Activated CD8-positive, alpha-beta memory T cell treated with anti-CD3 and anti-CD28 coated beads for 48 hours (primary cell): Measurements from ENCODE around the gene SLC6A18.

Experiments
- DNase-seq, 3 experiments: peaks; one replicate each; pipeline ENCODE4 v3.0.0-alpha.2; 2020; ENCODE audit warnings: low read depth in 2 of 3, low spot score in 2 of 3

Gene SLC6A18, protein sequence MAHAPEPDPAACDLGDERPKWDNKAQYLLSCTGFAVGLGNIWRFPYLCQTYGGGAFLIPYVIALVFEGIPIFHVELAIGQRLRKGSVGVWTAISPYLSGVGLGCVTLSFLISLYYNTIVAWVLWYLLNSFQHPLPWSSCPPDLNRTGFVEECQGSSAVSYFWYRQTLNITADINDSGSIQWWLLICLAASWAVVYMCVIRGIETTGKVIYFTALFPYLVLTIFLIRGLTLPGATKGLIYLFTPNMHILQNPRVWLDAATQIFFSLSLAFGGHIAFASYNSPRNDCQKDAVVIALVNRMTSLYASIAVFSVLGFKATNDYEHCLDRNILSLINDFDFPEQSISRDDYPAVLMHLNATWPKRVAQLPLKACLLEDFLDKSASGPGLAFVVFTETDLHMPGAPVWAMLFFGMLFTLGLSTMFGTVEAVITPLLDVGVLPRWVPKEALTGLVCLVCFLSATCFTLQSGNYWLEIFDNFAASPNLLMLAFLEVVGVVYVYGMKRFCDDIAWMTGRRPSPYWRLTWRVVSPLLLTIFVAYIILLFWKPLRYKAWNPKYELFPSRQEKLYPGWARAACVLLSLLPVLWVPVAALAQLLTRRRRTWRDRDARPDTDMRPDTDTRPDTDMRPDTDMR

GRCh38 chr5:1225081-1225480 is at the start of gene SLC6A18:
TSS of gene SLC6A18 (plus strand) at chr5:1225381. CDS start at chr5:1225478, 97 bp downstream.
- DNase-seq: no peak

GRCh38 chr5:1175801-1176472 is 49.2 kb upstream of the SLC6A18 start:
- no peak for DNase-seq

DNA sequence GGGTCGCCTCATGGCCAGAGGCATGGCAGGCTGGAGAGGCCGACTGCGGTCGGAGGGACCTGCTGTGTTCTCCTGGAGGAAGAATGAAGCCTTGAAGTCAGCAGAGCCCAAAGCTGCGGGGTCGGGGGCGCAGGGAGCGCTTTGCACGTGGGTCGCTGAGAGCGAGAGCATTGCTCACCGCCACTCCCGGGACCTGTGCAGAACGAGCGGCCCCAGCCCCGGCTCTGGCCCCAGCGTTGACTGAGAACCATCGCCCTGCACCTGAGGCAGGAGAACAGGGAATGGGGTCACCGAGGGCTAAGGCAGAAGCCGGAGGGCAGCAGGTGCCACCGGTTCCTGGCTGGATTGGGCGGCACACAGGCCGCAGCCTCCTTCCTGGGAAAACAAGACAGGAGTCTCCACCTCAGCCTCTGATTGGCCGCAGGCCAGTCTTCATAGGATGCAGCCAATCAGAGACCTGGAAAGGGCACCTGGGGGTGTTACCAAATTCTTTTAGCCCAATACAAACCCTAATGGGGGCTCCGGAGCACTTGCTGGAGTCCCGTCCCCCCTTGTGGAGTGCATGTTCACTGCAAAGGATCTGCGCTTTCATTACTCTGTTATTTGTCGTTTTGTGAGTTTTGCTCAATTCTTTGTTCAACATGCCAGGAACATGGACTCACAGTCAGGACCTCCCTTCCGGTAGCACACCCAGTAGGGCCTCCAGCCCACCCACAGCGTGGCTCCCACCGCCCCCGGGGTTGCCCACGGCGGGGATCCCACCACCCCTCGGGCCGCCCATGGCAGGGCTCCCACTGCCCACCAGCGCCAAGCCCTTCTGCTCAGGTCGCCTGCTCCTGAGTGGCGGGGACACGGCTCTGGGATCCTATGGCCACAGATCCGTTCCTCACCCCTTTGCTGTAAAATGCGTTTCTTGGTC is 48.4 kb upstream of the SLC6A18 start:
- no peak for DNase-seq

DNA sequence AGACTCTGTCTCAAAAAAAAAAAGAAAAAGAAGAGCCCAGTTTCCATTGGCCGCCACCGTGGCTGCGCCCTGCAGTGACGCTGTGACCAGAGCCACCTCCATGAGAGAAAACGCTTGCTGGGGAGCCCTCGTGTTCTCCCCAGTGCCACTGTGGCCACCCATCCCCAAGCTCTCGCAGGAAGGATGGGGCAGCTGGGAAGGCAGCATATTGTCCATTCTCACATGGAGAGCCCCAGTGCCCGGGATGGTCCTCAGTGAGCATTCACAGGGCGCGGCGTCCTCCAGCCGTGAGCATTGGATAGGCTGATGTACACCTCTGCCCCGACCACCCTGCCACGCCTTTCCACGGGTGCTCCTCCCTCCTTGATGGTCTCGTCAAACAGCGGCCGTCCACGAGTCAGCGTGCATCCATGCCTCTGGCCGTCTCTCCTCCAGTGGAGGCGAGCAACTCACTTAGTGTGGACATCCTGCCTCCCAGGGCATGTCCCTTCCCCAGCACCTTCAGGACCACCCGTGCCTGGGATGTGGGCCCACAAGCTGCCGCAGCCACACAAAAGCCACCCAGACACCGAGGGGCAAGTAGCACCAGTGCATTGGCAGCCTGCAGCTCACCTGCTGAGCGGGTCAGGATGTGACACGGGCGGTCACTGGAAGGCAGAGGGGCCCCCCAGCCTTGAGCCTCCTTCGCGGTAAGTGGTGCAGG is 47.2 kb upstream of the SLC6A18 start:
- no peak for DNase-seq

GRCh38 chr5:1178529-1179382 is 46.4 kb upstream of the SLC6A18 start:
- DNase-seq: no peak

GRCh38 chr5:1179383-1179715 is 45.8 kb upstream of the SLC6A18 start:
- DNase-seq: no peak

DNA sequence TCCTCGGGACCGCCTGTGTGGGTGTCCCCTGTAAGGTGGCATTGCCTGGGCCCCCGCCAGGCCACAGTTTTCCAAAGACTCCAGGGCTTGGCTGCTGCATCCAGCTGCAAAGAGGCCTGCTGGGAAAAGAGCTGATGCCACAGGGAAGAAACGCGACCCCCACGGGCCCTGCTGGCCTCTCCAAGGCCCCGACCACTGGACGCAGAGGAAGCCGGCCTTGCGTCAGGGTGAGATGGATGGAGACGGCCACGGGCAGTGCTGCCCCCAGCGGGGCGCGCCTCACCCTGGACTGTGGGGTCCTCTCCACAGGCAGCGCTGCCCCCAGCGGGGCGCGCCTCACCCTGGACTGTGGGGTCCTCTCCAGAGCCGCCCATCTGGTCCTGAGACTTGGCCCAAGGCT is 45.1 kb upstream of the SLC6A18 start:
- DNase-seq: no peak

DNA sequence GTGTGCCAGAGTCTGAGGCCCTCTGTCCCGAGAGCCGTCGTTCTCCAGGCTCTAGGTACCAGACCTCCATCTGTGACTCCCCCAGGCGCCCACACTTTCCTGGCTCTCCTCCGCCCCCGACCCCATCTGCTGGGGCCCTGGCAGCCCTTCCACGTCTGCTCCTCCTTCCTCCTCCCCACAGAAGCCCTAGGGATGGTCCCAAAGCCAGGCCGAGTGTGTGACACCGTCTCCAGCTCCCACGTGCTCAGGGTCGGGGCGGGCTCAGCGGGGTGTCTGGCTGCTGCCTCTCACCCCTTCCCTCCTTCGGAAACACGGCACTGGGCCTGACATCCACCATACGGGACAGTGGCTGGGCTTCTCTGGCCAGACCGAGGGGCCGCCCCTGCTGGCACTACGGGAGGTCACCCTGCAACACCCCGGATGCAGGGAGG is 44.3 kb upstream of the SLC6A18 start:
- no peak for DNase-seq

DNA sequence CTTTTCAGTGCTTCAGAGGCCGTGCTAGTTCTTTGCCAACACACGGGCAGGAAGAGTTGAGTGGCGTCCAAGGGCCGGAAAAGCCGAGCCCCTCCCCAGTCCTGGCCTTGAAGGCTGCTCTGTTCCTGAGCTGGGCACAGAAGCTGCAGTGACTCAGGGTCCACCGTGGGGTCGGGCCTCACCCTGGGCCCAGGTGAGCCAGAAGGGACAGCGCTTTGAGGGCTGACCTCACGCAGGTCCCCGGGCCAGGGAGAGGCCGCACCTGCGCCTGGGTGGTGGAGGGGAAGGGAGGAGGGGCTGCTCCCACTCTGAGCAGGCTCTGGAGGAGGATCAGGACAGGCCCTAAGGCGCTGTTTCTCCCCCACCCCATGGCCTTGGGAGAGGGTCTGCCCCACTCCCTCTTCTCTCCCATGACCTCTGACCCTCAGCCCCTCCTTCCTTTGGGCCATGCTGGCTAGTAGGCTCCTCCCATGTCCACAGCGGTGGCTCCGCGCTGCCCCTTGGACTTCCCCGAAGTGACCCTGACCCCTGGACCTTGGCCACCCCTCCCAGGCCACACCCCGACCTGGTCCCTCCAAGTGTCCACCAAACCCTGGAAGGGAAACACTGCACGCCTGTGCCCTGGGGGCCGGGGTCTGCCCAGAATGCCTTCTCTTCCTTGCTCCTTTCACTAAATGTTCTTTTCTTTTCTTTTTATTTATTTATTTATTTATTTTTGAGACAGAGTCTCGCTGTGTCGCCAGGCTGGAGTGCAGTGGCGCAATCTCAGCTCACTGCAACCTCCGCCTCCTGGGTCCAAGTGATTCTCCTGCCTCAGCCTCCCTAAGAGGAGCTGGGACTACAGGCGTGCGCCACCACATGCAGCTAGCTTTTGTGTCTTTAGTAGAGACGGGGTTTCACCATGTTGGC is 43.5 kb upstream of the SLC6A18 start:
- DNase-seq: no peak

- no peak for DNase-seq
Measured at GRCh38 chr5:1182360-1182632, 42.9 kb upstream of the SLC6A18 start.

DNA sequence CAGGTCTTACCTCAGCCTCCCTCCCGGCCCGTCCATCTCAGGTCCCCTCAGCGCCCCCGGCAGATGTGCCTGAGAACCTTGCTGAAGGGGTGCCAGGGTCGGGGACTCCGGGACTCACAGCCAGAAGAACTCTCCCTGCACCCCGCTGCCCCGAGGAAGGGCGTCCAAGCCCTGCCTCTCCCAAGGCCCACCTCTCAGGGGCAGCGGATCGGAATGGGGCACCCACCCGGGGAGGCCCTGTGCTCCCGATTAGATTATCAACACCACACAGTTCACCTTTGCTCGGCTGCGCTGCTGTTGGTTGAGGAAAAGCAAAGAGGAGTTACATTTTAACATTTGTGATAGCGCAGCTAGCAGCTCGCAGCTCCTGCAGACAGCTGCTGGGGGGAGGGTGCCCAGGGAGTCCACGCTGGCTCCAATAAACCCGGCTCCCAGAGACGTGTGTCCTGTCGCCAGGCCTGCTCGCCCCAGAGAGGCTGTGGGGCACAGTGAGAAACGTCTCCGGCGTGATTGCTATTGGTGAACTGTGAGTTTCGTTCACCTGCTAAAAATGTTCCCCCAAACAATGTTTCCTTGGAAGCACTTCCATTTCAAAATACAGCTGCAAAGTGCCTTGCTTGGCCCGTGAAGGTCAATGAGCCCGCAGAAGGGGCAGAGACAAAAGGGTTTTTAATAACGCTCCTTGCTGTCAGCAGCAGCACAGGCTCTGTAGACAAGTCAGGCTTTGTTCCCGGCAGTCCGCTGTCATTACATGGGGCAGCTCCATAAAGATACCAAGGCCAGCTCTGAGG is 42.4 kb upstream of the SLC6A18 start:
- no peak for DNase-seq

GRCh38 chr5:1183424-1184162 is 41.6 kb upstream of the SLC6A18 start:
- DNase-seq: no peak

GRCh38 chr5:1184163-1184470 is 41.1 kb upstream of the SLC6A18 start:
- no peak for DNase-seq

- no peak for DNase-seq
Measured at GRCh38 chr5:1184481-1184880, 40.7 kb upstream of the SLC6A18 start.

- DNase-seq: no peak
Measured at GRCh38 chr5:1185038-1185627, 40.0 kb upstream of the SLC6A18 start.

DNA sequence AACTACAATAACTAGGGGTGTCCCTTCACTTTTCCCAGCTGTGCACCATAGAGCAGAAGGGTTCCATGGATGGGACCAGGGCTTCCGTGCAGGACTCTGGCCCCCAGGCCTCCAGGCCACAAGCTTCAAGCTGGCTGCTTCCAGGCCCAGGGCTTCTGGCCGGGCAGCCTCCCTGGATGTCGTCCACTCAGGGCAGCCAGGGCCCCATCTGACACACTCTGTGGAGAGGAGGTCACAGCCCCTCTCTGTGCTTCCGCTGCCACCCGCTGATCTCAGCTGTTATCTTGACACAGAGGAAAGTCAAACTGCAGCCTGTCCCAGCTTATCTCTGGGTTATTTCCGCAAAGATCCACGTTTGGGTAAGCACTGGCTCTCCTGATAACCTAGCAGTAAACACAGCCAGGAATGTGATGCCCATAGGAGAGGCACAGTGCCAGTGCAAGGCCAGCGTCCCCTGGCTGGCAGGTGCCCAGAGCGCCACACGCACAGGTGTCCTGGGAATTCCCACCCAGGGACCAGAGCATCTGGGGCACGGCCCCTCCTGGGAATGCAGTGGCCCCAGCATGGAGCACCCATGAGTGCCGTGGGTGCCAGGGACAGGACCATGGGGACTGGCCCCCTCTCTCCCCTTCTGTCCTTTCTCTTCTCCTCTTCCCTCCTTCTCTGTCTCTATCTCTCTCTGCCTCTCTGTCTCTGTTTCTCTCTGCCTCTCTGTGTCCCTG is 39.4 kb upstream of the SLC6A18 start:
- no peak for DNase-seq
